A673 (cell line): ENCODE results near the gene ATG5. TPM values are rescaled to one million over a fixed set of nuclear protein-coding genes. Genes with fewer than 3 reads are reported as not detected.

ENCODE experiments used
- BruUV-seq: library from RNA; stranded (reverse); fragments of 400-500 nt; replicated peaks from 2 replicates; lab custom pipeline; 2021; lab: Mats Ljungman, UMichigan
- CTCF ChIA-PET: fragments of 300-600 bp; sonication (Branson Sonifier 250); formaldehyde crosslinking; loops from one replicate; lab custom pipeline; 2022; ENCODE audit warnings: antibody characterized with exemption; lab: Charles Lee
- POLR2A ChIA-PET: fragments of 300-600 bp; sonication (Branson Sonifier 250); formaldehyde crosslinking; loops from one replicate; lab custom pipeline; 2022; ENCODE audit warnings: antibody characterized with exemption; ENCODE audit not compliant: low non-redundant PET; lab: Charles Lee
- DNase-seq: peaks from one replicate; pipeline ENCODE4 v3.0.0-alpha.2; 2015; ENCODE audit warnings: low spot score
- H3K27ac ChIP-seq: fragments of 200-600 bp; sonication (generic); 2 replicates; pipeline ENCODE4 v1.5.1; 2016; ENCODE audit warnings: mixed run types, low read depth, mild to moderate bottlenecking, mixed read lengths, antibody characterized with exemption, low read length; ENCODE audit not compliant: poor library complexity, severe bottlenecking
- H3K27me3 ChIP-seq: fragments of 200-600 bp; sonication (generic); replicated peaks from 2 replicates; pipeline ENCODE4 v1.6.1; 2017; ENCODE audit warnings: mixed run types, low read depth, mild to moderate bottlenecking, mixed read lengths, antibody characterized with exemption, low read length; ENCODE audit not compliant: insufficient read depth, poor library complexity
- H3K36me3 ChIP-seq: fragments of 200-600 bp; sonication (generic); 2 replicates; pipeline ENCODE4 v1.6.1; 2016; ENCODE audit warnings: mixed run types, mild to moderate bottlenecking, mixed read lengths, antibody characterized with exemption, low read length; ENCODE audit not compliant: insufficient read depth, poor library complexity, severe bottlenecking
- H3K4me1 ChIP-seq: fragments of 200-600 bp; sonication (generic); 2 replicates; pipeline ENCODE4 v1.6.1; 2017; ENCODE audit warnings: mixed run types, mild to moderate bottlenecking, mixed read lengths, antibody characterized with exemption, low read length; ENCODE audit not compliant: insufficient read depth, poor library complexity, severe bottlenecking
- H3K4me3 ChIP-seq: fragments of 200-600 bp; sonication (generic); 2 replicates; pipeline ENCODE4 v1.5.1; 2016; ENCODE audit warnings: low read depth, mixed run types, mild to moderate bottlenecking, mixed read lengths, low read length; ENCODE audit not compliant: poor library complexity, severe bottlenecking
- H3K9me3 ChIP-seq: fragments of 200-600 bp; sonication (generic); 2 replicates; pipeline ENCODE4 v1.6.1; 2016; ENCODE audit warnings: mixed run types, low read depth, mild to moderate bottlenecking, mixed read lengths, antibody characterized with exemption, low read length; ENCODE audit not compliant: poor library complexity, severe bottlenecking
- EZH2 ChIP-seq: fragments of 200-600 bp; sonication (generic); IDR thresholded peaks from 2 replicates; pipeline ENCODE4 v1.6.1; 2017; ENCODE audit warnings: borderline replicate concordance, low read depth, mild to moderate bottlenecking, mixed read lengths, antibody characterized with exemption, low read length; ENCODE audit not compliant: poor library complexity, severe bottlenecking
- intact Hi-C: fragments of 100-400 bp; cut with micrococcal nuclease; formaldehyde crosslinking; loops from one replicate; pipeline ENCODE4 v1.10.0; 2022; ENCODE audit not compliant: unreplicated experiment
- total RNA-seq: library from RNA; stranded (reverse); gene quantifications from 2 replicates; pipeline ENCODE4 v1.2.3, GENCODE V29; 2021
- TF ChIP-seq, protein P1 (sequence below): fragments of 300-800, 200-600 bp; sonication (generic); conservative IDR thresholded peaks from 2 replicates; pipeline ENCODE4 v1.5.1; 2017; ENCODE audit warnings: low read depth, mild to moderate bottlenecking, antibody characterized with exemption, low read length, moderate library complexity, mixed read lengths

The ATG5 gene
- total RNA-seq, 1 experiment from 2014 or later: 37.0 TPM

DNA sequence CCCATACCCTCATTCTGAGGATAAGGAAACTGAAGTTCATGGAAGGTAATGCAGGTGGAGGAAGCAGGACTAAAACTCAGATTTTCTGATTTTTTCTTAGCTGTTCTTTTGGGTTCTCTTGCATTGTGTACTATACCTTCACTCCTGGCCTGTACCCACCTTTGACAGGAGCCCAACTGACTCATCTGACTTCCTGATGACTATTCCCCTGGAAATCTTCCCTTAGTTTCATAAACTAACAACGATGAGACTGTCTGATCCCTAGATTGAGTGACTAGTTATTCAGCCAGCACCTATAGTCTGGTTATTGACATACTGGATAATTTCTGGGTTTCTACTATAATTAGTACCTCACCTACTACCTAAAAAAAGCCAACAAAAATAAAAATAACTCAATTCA lies 45.1 kb upstream of the ATG5 start:
- Histone ChIP-seq H3K4me1 (no peaks in the 10 kb centered on the region), H3K4me3 (no peak overlapping the region), H3K9me3 (no peaks in the 10 kb centered on the region), H3K36me3 (no peaks in the 10 kb centered on the region), H3K27me3 (no peaks in the 10 kb centered on the region), H3K27ac (no peak overlapping the region)
- intact Hi-C loops: no loop called here
- no peak for TF ChIP-seq EZH2
- TF ChIP-seq, protein P1, sequence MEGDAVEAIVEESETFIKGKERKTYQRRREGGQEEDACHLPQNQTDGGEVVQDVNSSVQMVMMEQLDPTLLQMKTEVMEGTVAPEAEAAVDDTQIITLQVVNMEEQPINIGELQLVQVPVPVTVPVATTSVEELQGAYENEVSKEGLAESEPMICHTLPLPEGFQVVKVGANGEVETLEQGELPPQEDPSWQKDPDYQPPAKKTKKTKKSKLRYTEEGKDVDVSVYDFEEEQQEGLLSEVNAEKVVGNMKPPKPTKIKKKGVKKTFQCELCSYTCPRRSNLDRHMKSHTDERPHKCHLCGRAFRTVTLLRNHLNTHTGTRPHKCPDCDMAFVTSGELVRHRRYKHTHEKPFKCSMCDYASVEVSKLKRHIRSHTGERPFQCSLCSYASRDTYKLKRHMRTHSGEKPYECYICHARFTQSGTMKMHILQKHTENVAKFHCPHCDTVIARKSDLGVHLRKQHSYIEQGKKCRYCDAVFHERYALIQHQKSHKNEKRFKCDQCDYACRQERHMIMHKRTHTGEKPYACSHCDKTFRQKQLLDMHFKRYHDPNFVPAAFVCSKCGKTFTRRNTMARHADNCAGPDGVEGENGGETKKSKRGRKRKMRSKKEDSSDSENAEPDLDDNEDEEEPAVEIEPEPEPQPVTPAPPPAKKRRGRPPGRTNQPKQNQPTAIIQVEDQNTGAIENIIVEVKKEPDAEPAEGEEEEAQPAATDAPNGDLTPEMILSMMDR: no peak
- POLR2A ChIA-PET: no interaction called here
- CTCF ChIA-PET: no interaction called here
- no peak for DNase-seq
- BruUV-seq: no TSS peak

DNA sequence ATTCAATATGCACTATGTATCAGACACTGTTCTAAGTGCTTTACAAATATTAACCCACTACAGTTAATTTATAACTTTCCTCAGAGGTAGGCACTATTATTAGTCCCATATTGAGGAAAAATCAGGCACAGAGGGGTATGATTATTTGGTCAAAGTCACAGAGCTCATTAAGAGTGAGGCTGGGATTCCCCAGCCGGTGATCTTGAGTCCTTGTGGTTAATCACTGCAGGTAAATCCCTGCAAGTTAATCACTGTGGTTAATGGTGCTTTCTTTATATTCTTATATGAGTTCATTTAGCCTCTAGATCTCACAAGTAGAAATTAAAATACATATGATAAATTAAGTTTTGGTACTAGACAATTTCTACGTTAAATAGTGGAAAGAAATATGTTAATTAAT lies 44.2 kb upstream of the ATG5 start:
- ChIA-PET CTCF (no interaction called here), POLR2A (no interaction called here)
- TF ChIP-seq EZH2: no peak
- TF ChIP-seq, protein P1: no peak
- H3K4me1 ChIP-seq: no peaks in the 10 kb centered on the region
- no peaks in the 10 kb centered on the region for H3K27me3 ChIP-seq
- H3K36me3 ChIP-seq: no peaks in the 10 kb centered on the region
- H3K9me3 ChIP-seq: no peaks in the 10 kb centered on the region
- no peak for DNase-seq
- no peak overlapping the region for H3K4me3 ChIP-seq
- intact Hi-C loops: no loop called here
- BruUV-seq: no TSS peak
- no peak overlapping the region for H3K27ac ChIP-seq

DNA sequence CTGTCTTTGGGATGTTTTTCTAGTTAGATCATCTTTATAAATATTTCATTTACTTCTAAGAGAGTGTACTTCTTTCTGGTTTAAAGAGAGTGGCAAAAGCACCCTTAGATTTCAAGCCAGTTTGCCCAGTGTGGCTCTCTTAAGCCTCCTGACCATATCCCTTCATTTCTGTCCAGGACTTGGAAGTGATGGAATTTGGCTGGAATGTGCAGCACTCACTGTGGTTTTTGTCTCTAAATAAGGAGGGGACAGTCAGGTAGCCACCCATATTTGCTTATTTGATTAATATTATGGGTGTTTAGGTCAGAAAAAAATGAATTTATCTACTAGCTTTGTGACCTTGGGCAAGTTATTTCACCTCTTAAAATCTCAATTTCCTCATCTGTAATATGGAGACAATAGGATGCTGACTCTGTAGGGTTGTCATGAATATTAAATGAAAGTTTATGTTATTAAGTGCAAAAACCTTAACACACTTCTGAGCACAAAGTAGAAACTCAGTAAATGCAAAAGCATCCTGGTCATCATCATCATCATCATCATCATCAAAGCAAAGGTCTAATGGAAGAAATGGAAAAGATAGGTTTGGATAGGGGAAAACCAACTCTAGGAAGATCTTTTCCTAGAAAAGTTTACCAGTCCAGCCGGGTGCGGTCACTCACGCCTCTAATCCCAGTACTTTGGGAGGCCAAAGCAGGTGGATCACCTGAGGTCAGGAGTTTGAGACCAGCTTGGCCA lies 38.0 kb upstream of the ATG5 start:
- ChIA-PET POLR2A (no interaction called here), CTCF (no interaction called here)
- Histone ChIP-seq H3K27me3 (peaks cover 22% of the 10 kb centered on the region), H3K4me3 (no peak overlapping the region), H3K27ac (no peak overlapping the region), H3K9me3 (no peaks in the 10 kb centered on the region), H3K36me3 (no peaks in the 10 kb centered on the region), H3K4me1 (peaks cover 7% of the 10 kb centered on the region)
- BruUV-seq: no TSS peak
- DNase-seq: no peak
- intact Hi-C loops: no loop called here
- TF ChIP-seq, protein P1: no peak
- TF ChIP-seq EZH2: no peak
